H9 (cell line): ENCODE results near the gene FLVCR2. TPM values are rescaled to one million over a fixed set of nuclear protein-coding genes. Genes with fewer than 3 reads are reported as not detected.

Experiments used
- DNase-seq: peaks from one replicate; pipeline ENCODE4 v3.0.0-alpha.2; 2017
- H2AFZ ChIP-seq: one replicate; pipeline ENCODE4 v1.6.1; 2013; ENCODE audit warnings: mild to moderate bottlenecking, low read length, control low read depth, moderate library complexity
- H2AK5ac ChIP-seq: 2 replicates; pipeline ENCODE4 v1.6.1; 2013; ENCODE audit warnings: low read length, control low read depth, mixed read lengths; ENCODE audit not compliant: insufficient read length
- H2BK120ac ChIP-seq: one replicate; pipeline ENCODE4 v1.6.1; 2013; ENCODE audit warnings: low read depth, mild to moderate bottlenecking, low read length, control low read depth, inconsistent platforms; ENCODE audit not compliant: poor library complexity, severe bottlenecking
- H2BK12ac ChIP-seq: 2 replicates; pipeline ENCODE4 v1.6.1; 2013; ENCODE audit warnings: low read length, control low read depth, mixed read lengths, low read depth; ENCODE audit not compliant: insufficient read length
- H2BK15ac ChIP-seq: 2 replicates; pipeline ENCODE4 v1.6.1; 2013; ENCODE audit warnings: low read depth, low read length, control low read depth
- H2BK20ac ChIP-seq: one replicate; pipeline ENCODE4 v1.6.1; 2013; ENCODE audit warnings: low read depth, mild to moderate bottlenecking, low read length, control low read depth, inconsistent platforms; ENCODE audit not compliant: poor library complexity, severe bottlenecking
- H2BK5ac ChIP-seq: 2 replicates; pipeline ENCODE4 v1.6.1; 2013; ENCODE audit warnings: low read length, control low read depth, mixed read lengths; ENCODE audit not compliant: insufficient read length
- H3K14ac ChIP-seq: 2 replicates; pipeline ENCODE4 v1.6.1; 2013; ENCODE audit warnings: low read length, control low read depth; ENCODE audit not compliant: insufficient read depth
- H3K18ac ChIP-seq: 2 replicates; pipeline ENCODE4 v1.6.1; 2013; ENCODE audit warnings: low read depth, mild to moderate bottlenecking, mixed read lengths, low read length, control low read depth; ENCODE audit not compliant: insufficient read length
- H3K23ac ChIP-seq: 2 replicates; pipeline ENCODE4 v1.6.1; 2013; ENCODE audit warnings: low read length, control low read depth, mixed read lengths, low read depth; ENCODE audit not compliant: insufficient read length
- H3K23me2 ChIP-seq: 2 replicates; pipeline ENCODE4 v1.6.1; 2013; ENCODE audit warnings: low read depth, mild to moderate bottlenecking, mixed read lengths, low read length, control low read depth; ENCODE audit not compliant: insufficient read length, poor library complexity, severe bottlenecking
- H3K27ac ChIP-seq: 2 replicates; pipeline ENCODE4 v1.5.1; 2013; ENCODE audit warnings: low read length, control low read depth, mixed read lengths, low read depth; ENCODE audit not compliant: insufficient read length
- H3K27me3 ChIP-seq: 2 replicates; pipeline ENCODE4 v1.6.1; 2013; ENCODE audit warnings: low read length, control low read depth, inconsistent platforms; ENCODE audit not compliant: insufficient read depth
- H3K4ac ChIP-seq: 2 replicates; pipeline ENCODE4 v1.6.1; 2013; ENCODE audit warnings: low read depth, mild to moderate bottlenecking, control low read depth, inconsistent platforms, low read length, moderate library complexity
- H3K4me1 ChIP-seq: 2 replicates; pipeline ENCODE4 v1.6.1; 2013; ENCODE audit warnings: low read length, control low read depth, inconsistent platforms; ENCODE audit not compliant: insufficient read depth
- H3K4me2 ChIP-seq: 2 replicates; pipeline ENCODE4 v1.6.1; 2013; ENCODE audit warnings: low read length, control low read depth, mixed read lengths; ENCODE audit not compliant: insufficient read length, insufficient read depth
- H3K56ac ChIP-seq: 2 replicates; pipeline ENCODE4 v1.6.1; 2013; ENCODE audit warnings: low read depth, mild to moderate bottlenecking, mixed read lengths, low read length, control low read depth; ENCODE audit not compliant: insufficient read length
- H3K79me1 ChIP-seq: 2 replicates; pipeline ENCODE4 v1.6.1; 2013; ENCODE audit warnings: low read depth, mild to moderate bottlenecking, moderate library complexity, low read length, control low read depth, inconsistent platforms; ENCODE audit not compliant: insufficient read depth, poor library complexity, severe bottlenecking
- H3K79me2 ChIP-seq: 2 replicates; pipeline ENCODE4 v1.6.1; 2013; ENCODE audit warnings: low read length, control low read depth, inconsistent platforms; ENCODE audit not compliant: insufficient read depth
- H3K9ac ChIP-seq: 2 replicates; pipeline ENCODE4 v1.6.1; 2013; ENCODE audit warnings: low read length, control low read depth, mixed read lengths; ENCODE audit not compliant: insufficient read length; ENCODE audit errors: extremely low read depth
- H3K9me3 ChIP-seq: one replicate; pipeline ENCODE4 v1.6.1; 2013; ENCODE audit warnings: low read depth, low read length, inconsistent platforms; ENCODE audit not compliant: control insufficient read depth
- H3T11ph ChIP-seq: one replicate; pipeline ENCODE4 v1.6.1; 2013; ENCODE audit warnings: mild to moderate bottlenecking, low read length, control low read depth, inconsistent platforms
- H4K20me1 ChIP-seq: one replicate; pipeline ENCODE4 v1.6.1; 2013; ENCODE audit not compliant: control insufficient read depth, insufficient read length, insufficient read depth
- H4K5ac ChIP-seq: 2 replicates; pipeline ENCODE4 v1.6.1; 2013; ENCODE audit warnings: low read depth, mild to moderate bottlenecking, mixed read lengths, low read length, control low read depth; ENCODE audit not compliant: insufficient read length
- H4K8ac ChIP-seq: replicated peaks from 2 replicates; pipeline ENCODE4 v1.6.1; 2013; ENCODE audit warnings: low read length, control low read depth, mixed read lengths, low read depth; ENCODE audit not compliant: insufficient read length
- H4K91ac ChIP-seq: 2 replicates; pipeline ENCODE4 v1.6.1; 2013; ENCODE audit warnings: low read depth, mild to moderate bottlenecking, moderate library complexity, mixed read lengths, low read length, control low read depth; ENCODE audit not compliant: insufficient read length
- H3K27ac Mint-ChIP-seq, 3 experiments: 2 replicates in 2 of 3; 3 replicates in 1 of 3; pipeline ENCODE4 v1.8.0; 2020 to 2021; ENCODE audit warnings: mixed read lengths in 3 of 3, mild to moderate bottlenecking in 1 of 3, moderate library complexity in 1 of 3
- H3K27me3 Mint-ChIP-seq: 2 replicates; pipeline ENCODE4 v1.8.0; 2021; ENCODE audit warnings: low read depth, mild to moderate bottlenecking, moderate library complexity, mixed read lengths
- H3K36me3 Mint-ChIP-seq, 3 experiments: 2 replicates in 2 of 3; 3 replicates in 1 of 3; pipeline ENCODE4 v1.8.0; 2020 to 2021; ENCODE audit warnings: low read depth in 3 of 3, mixed read lengths in 3 of 3; ENCODE audit not compliant: insufficient read depth in 1 of 3
- H3K4me1 Mint-ChIP-seq, 2 experiments: 2 replicates each; pipeline ENCODE4 v1.8.0; 2020; ENCODE audit warnings: mixed read lengths in 2 of 2
- H3K4me3 Mint-ChIP-seq, 2 experiments: 2 replicates in 1 of 2; 3 replicates in 1 of 2; pipeline ENCODE4 v1.8.0; 2020 to 2021; ENCODE audit warnings: mild to moderate bottlenecking in 2 of 2, mixed read lengths in 2 of 2, moderate library complexity in 1 of 2
- H3K9me3 Mint-ChIP-seq, 2 experiments: 2 replicates in 1 of 2; 3 replicates in 1 of 2; pipeline ENCODE4 v1.8.0; 2020; ENCODE audit warnings: mild to moderate bottlenecking in 2 of 2, mixed read lengths in 2 of 2, moderate library complexity in 1 of 2
- whole genome bisulfite sequencing: extraction: QIAGEN DNeasy Blood & Tissue Kit; methylation state at CpG from one replicate; pipeline ENCODE4 v1.1.7; 2013; ENCODE audit warnings: missing lambda C conversion rate, low lambda C conversion rate, mixed read lengths; ENCODE audit not compliant: insufficient read length; ENCODE audit errors: extremely low coverage; 5-methylcytosine and 5-hydroxymethylcytosine counted together
- total RNA-seq: library from RNA; stranded (reverse); gene quantifications from 2 replicates; pipeline ENCODE4 v1.2.1, GENCODE V29; 2021
- TF ChIP-seq, protein P1 (sequence below): fragments of 200-600 bp; sonication (generic); conservative IDR thresholded peaks from 3 replicates; pipeline ENCODE4 v1.8.0; 2021; ENCODE audit warnings: antibody characterized with exemption, mild to moderate bottlenecking

The FLVCR2 gene
- total RNA-seq, 1 experiment from 2014 or later, result 7.1 TPM

DNA sequence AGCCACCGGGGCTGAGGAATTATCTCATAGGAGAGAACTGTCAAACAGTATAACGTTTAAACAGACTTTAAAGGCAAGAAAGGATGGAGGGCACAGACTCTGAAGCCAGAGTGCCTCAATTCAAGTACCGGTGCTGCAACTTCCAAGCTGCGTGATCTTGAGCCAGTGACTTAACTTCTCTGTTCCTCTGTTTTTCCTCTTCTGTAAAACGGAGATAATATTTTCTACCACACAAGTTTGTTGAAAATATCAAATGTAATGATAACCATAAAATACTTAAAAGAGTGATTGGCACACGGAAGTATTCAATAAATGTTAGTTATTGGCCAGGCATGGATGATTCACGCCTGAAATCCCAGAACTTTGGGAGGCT, 38.0 kb upstream of the FLVCR2 start:
- TF ChIP-seq, protein P1, sequence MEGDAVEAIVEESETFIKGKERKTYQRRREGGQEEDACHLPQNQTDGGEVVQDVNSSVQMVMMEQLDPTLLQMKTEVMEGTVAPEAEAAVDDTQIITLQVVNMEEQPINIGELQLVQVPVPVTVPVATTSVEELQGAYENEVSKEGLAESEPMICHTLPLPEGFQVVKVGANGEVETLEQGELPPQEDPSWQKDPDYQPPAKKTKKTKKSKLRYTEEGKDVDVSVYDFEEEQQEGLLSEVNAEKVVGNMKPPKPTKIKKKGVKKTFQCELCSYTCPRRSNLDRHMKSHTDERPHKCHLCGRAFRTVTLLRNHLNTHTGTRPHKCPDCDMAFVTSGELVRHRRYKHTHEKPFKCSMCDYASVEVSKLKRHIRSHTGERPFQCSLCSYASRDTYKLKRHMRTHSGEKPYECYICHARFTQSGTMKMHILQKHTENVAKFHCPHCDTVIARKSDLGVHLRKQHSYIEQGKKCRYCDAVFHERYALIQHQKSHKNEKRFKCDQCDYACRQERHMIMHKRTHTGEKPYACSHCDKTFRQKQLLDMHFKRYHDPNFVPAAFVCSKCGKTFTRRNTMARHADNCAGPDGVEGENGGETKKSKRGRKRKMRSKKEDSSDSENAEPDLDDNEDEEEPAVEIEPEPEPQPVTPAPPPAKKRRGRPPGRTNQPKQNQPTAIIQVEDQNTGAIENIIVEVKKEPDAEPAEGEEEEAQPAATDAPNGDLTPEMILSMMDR, result no peak
- Histone ChIP-seq H3K4me2 (no peak overlapping the region), H3K14ac (no peak overlapping the region), H3K23ac (no peak overlapping the region), H4K91ac (no peak overlapping the region), H3T11ph (no peak overlapping the region), H4K5ac (no peak overlapping the region), H3K23me2 (no peaks in the 10 kb centered on the region), H2BK12ac (no peak overlapping the region), H3K18ac (no peak overlapping the region), H2BK15ac (no peak overlapping the region), H3K27me3 (no peaks in the 10 kb centered on the region), H3K56ac (no peak overlapping the region), H3K4me1 (no peaks in the 10 kb centered on the region), H2AFZ (no peak overlapping the region), H3K9ac (no peak overlapping the region), H2BK20ac (no peak overlapping the region), H4K20me1 (no peaks in the 10 kb centered on the region), H2AK5ac (no peak overlapping the region), H2BK5ac (no peak overlapping the region), H2BK120ac (no peak overlapping the region), H3K27ac (no peak overlapping the region), H4K8ac (no peak overlapping the region), H3K79me1 (no peaks in the 10 kb centered on the region), H3K79me2 (no peaks in the 10 kb centered on the region), H3K4ac (no peak overlapping the region), H3K9me3 (no peaks in the 10 kb centered on the region)
- Mint-ChIP-seq H3K27ac (no peak overlapping the region), H3K36me3 (no peaks in the 10 kb centered on the region), H3K27me3 (no peaks in the 10 kb centered on the region), H3K4me1 (peaks cover 6 to 9% of the 10 kb centered on the region in 2 experiments; a peak in 3 of 4 replicates), H3K9me3 (no peaks in the 10 kb centered on the region), H3K4me3 (no peak overlapping the region)
- DNase-seq, result no peak
- no CpG with 5 or more reads among the region's 7 CpGs for WGBS
